GM12801 (cell line): ENCODE measurements around the gene ATG101.

ENCODE experiments used
- TF ChIP-seq, protein P1 (sequence below): IDR thresholded peaks from one replicate; pipeline ENCODE4 v1.5.1; 2011; ENCODE audit warnings: control low read depth; ENCODE audit not compliant: insufficient read length; ENCODE audit errors: extremely low read depth

The ATG101 gene

DNA sequence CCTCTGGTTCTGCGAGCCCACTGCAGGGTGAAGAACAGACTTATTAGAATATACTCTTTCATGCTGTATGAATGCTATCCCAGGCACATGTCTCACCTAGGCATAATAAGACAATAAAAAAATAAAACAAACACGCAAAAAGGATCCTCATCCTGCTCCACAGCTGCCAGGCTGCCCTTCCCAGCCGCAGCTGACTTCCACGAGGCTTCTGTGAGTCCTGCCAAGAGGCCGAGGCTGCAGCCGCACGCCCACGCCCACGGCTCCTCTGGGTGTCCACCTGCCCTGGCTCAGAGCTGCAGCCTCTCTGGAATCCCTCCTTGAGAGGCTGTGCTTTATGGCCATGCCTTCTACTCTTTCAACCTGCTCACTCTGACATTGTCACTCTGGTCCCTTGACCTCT lies 16.6 kb downstream of the ATG101 start:
- TF ChIP-seq, protein P1, sequence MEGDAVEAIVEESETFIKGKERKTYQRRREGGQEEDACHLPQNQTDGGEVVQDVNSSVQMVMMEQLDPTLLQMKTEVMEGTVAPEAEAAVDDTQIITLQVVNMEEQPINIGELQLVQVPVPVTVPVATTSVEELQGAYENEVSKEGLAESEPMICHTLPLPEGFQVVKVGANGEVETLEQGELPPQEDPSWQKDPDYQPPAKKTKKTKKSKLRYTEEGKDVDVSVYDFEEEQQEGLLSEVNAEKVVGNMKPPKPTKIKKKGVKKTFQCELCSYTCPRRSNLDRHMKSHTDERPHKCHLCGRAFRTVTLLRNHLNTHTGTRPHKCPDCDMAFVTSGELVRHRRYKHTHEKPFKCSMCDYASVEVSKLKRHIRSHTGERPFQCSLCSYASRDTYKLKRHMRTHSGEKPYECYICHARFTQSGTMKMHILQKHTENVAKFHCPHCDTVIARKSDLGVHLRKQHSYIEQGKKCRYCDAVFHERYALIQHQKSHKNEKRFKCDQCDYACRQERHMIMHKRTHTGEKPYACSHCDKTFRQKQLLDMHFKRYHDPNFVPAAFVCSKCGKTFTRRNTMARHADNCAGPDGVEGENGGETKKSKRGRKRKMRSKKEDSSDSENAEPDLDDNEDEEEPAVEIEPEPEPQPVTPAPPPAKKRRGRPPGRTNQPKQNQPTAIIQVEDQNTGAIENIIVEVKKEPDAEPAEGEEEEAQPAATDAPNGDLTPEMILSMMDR, result no peak

DNA sequence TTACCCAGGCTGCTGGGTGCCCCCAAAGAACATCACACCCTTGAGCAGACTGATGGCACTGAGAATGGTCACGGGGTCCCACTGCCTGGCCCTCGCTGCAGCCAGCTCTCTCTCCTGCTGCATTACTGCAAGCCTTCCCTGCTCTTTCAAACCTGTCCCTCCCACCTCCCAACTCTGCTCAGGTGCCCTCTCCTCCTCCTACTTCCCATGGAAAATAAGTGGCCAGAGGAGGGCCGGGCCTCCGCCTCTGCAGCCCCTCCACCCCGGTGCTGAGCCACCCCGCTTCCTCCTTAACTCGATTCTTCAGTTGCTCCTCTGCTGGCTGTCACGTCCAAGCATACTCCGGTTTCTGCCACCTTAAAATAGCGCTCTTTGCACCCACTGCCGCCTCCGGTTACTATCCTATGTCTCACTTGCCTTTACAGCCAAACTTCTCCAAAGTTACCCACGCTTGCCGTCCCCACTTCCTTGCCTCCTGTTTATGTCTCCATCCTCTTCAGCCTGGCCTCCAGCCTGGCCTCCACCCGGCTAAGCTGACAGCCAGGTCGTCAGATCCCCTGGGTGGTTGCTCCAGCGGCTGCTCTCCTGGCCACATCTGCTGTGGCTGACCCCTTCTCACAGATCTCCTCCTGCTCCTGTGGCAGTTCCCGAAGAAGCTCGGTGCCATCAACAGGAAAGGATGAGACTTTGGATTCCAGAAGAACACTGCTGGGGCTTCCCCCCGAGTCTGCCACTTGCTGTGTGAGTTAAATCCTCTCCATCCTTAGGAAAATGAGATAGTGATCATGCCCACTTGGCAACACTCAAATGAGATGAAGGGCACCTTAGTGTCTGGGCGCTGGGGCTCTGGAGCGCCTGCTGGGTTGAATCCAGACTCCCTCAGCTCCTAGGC lies 17.4 kb downstream of the ATG101 start:
- TF ChIP-seq, protein P1, result no peak

DNA sequence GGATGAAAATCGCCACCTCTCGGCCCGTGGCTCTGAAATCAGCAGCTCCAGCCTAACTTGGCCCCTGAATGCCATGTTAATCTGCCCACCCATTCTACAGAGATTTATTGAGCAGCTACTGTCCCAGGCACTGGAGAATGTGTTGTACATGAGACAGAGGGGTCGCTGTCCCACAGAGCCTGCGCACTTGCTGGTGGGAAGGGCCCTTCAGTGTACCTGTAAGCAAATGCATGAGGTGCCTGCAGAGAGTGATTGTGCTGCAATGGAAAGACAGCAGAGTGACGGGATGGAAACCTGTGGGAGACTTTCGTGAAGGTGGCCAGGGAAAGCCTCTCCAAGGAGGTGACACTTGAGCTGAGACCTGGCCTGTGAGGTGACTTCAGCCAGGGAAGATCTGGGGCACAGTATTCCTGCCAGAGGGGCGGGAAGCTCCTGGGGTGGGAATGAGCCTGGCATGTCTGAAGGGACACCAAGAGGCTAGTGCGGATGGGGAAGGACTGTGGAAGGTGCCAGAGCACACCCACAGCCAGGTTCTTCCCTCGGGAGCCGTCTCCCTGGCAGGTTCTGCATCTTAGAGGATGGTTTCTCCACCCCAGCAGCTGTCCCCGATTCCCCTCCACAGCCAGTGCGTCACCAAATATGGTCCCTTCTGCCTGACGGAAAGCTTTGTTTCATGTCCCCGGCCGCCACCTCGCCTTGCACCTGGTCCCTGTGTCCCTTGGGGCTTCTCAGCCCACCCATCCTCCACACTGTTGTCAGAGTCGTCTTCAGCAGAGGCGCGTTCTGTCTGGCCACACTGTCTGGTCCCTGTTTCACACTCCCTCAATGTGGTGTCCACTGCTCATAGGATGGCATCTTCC lies 18.4 kb downstream of the ATG101 start:
- TF ChIP-seq, protein P1, result no peak

DNA sequence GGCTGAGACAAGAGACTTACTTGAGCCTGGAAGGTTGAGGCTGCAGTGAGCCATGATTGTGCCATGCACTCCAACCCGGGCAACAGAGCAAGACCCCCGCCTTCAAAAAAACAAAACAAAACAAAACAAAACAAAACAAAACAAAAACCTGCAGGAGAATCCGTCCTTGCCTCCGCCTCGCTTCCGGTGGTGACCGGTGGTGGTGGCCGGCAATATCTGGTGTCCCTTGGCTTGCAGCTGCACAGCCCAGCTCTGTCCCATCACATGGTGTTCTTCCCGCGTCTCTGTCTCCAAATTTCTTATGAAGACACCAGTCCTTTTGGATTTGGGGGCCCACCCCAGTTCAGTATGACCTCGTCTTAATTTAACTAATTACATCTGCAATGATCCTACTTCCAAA lies 19.7 kb downstream of the ATG101 start:
- TF ChIP-seq, protein P1, result no peak

DNA sequence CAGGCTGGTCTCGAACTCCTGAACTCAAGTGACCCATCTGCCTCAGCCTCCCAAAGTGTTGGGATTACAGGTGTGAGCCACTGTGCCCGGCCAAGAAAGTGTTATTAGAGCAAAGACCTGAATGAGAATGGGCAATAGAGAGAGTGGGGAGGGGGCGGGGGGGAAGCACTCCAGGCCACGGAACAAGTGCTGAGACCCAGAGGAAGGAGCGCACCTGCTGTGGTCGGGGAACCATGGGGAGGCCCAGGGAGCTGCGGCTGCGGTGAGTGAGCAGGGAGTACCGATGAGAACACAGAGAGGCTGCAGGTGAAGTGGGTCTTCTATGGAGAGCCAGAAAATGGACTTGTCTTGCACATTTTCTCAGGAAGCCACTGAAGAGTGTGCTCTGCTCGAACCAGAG lies 20.5 kb downstream of the ATG101 start:
- TF ChIP-seq, protein P1, result no peak

DNA sequence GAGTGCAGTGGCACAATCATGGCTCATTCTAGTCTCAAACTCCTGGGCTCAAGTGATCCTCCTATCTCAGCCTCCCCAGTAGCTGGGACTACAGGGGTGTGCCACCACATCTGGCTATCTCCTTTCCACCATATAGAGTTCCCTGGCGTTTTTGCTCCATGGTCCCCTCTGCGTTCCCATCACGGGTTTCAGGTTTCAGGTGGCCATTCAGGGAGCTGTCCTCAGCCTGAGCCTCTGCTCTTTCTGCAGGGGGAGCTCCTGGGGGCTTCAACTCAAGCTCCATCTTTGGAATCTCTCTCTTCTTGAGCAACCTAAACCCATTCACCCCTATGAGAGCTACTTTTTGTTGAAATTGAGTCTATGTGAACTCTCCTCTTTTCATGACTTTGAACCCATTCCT lies 21.3 kb downstream of the ATG101 start:
- TF ChIP-seq, protein P1, result no peak

DNA sequence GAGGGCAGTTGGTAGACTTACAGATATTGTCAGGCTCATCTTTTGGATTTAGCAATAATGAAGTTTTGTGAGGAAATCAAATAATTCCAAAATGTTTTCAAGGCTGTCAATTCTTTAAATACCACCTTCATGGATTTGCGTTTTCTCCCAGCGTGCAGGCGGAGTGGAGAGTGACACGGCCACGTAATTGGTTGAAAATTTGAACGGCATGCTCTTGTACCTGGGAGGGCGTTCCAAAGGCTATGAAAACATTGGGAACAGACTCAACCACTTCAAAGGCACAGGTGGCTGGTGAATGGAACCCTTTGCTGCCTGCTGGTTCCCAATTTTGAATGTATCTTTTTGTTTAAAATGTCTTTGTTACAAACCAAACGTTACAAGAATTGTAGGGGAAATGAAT lies 22.1 kb downstream of the ATG101 start:
- TF ChIP-seq, protein P1, result no peak
